ENCODE results near the gene CADM1.

DNA sequence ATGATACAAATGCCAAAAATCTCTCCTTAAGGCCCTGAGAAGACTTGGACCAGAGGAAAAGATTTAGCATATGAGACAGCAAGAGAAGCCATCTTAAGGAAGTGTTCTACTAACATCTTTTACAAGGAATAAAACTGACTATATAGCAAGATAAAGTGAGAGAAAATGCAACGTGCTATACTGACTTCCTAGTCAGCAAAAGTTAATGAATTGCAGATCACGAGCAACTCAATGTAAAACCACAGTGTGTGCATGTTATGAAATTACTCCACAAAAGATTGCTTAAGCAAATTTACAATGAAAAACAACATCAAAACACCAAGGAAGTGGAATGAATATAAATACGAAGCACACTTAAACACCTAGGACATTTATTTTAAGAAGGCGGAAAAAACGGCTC lies 187.5 kb downstream of the CADM1 start:
- TF ChIP-seq CTCF (conservative IDR thresholded peaks at IDR 0.05; ENCODE audit: low read depth, low read length) (no peak), EZH2 (IDR thresholded peaks at IDR 0.05; ENCODE audit: borderline replicate concordance, low read depth, low read length, poor library complexity, severe bottlenecking) (no peak)
